GM12873 (cell line): Measurements from ENCODE around the gene CFAP74.
A peak's percentile ranks its signal among the peaks of the same experiment; 100 is the strongest.

ENCODE experiments used
- CTCF ChIP-seq: IDR thresholded peaks from 2 replicates; pipeline ENCODE4 v1.5.1; 2012; ENCODE audit warnings: low read depth, mild to moderate bottlenecking, moderate library complexity, low read length, control low read depth; ENCODE audit not compliant: insufficient read depth; ENCODE audit errors: missing control alignments

The CFAP74 gene

GRCh38 chr1:1955621-1956094 is 47.9 kb downstream of the CFAP74 start:
- TF ChIP-seq CTCF = no peak

- peak; percentile 37 for TF ChIP-seq CTCF
These were observed 48.6 kb downstream of the CFAP74 start for GRCh38 chr1:1954831-1955441.

- TF ChIP-seq CTCF = no peak
These were observed 49.6 kb downstream of the CFAP74 start for GRCh38 chr1:1954015-1954414.

- no peak for TF ChIP-seq CTCF
These were observed 52.6 kb downstream of the CFAP74 start for GRCh38 chr1:1950940-1951339.

- no peak for TF ChIP-seq CTCF
These were observed 54.8 kb downstream of the CFAP74 start for GRCh38 chr1:1948783-1949182.

- TF ChIP-seq CTCF = no peak
These were observed 56.1 kb downstream of the CFAP74 start for GRCh38 chr1:1947493-1947892.

- no peak for TF ChIP-seq CTCF
These were observed 57.0 kb downstream of the CFAP74 start for GRCh38 chr1:1946540-1946939.
